Testis (tissue), 2 donors: ENCODE results near the gene ACTRT3.

Experiments used
- CTCF ChIP-seq, 3 experiments: fragments of 450-650 bp in 2 of 3; fragments of 200-600 bp in 1 of 3; sonication (generic) in 1 of 3; IDR thresholded peaks; one replicate each; pipeline ENCODE4 v1.5.1; 2016 to 2019; ENCODE audit warnings: antibody characterized with exemption in 3 of 3, mild to moderate bottlenecking in 2 of 3, moderate library complexity in 1 of 3
- POLR2A ChIP-seq: fragments of 450-650 bp; IDR thresholded peaks from one replicate; pipeline ENCODE4 v1.6.1; 2017; ENCODE audit warnings: antibody characterized with exemption, mild to moderate bottlenecking, moderate library complexity

- no peak for TF ChIP-seq CTCF (IDR thresholded peaks at IDR 0.05)
- no peak for TF ChIP-seq POLR2A
Observed at GRCh38 chr3:169746924-169747323, 22.4 kb downstream of the ACTRT3 start.
